OCI-LY7 (cell line): ENCODE measurements around the gene PTPN13.

Experiments
- EZH2phosphoT487 ChIP-seq: fragments of 200-600 bp; sonication (generic); IDR thresholded peaks from 2 replicates; pipeline ENCODE4 v1.6.1; 2018; ENCODE audit warnings: low read depth, borderline replicate concordance, mild to moderate bottlenecking, mixed run types, antibody characterized with exemption, low read length, moderate library complexity, mixed read lengths
- TF ChIP-seq, protein P1 (sequence below): fragments of 200-600 bp; sonication (generic); conservative IDR thresholded peaks from 2 replicates; pipeline ENCODE4 v1.5.1; 2014; ENCODE audit warnings: mild to moderate bottlenecking, antibody characterized with exemption, low read length, moderate library complexity, mixed read lengths

- TF ChIP-seq, protein P1, sequence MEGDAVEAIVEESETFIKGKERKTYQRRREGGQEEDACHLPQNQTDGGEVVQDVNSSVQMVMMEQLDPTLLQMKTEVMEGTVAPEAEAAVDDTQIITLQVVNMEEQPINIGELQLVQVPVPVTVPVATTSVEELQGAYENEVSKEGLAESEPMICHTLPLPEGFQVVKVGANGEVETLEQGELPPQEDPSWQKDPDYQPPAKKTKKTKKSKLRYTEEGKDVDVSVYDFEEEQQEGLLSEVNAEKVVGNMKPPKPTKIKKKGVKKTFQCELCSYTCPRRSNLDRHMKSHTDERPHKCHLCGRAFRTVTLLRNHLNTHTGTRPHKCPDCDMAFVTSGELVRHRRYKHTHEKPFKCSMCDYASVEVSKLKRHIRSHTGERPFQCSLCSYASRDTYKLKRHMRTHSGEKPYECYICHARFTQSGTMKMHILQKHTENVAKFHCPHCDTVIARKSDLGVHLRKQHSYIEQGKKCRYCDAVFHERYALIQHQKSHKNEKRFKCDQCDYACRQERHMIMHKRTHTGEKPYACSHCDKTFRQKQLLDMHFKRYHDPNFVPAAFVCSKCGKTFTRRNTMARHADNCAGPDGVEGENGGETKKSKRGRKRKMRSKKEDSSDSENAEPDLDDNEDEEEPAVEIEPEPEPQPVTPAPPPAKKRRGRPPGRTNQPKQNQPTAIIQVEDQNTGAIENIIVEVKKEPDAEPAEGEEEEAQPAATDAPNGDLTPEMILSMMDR: no peak
- TF ChIP-seq EZH2phosphoT487: no peak
Observed at GRCh38 chr4:86835677-86836076, 241.6 kb downstream of the PTPN13 start.
